A549 (cell line): ENCODE measurements around the gene RRP36. TPM values are rescaled to one million over a fixed set of nuclear protein-coding genes. Genes with fewer than 3 reads are reported as not detected.

ENCODE experiments used
- ATAC-seq, 2 experiments: fragments of 200-7000 bp in 1 of 2; fragments of >200 bp in 1 of 2; cut with Nextera tagmentation in 1 of 2; cut with Tn5 transposase in 1 of 2; 3 replicates each; pipeline versions ENCODE4 v1.8.0 to v1.9.1; 2018 to 2020; ENCODE audit warnings: mild to moderate bottlenecking in 1 of 2, moderate library complexity in 1 of 2
- CTCF ChIA-PET: fragments of 300-600 bp; sonication (Branson Sonifier 250); formaldehyde crosslinking; extraction: SDS; loops from one replicate; lab custom pipeline; 2021; ENCODE audit warnings: antibody characterized with exemption, inconsistent platforms; lab: Yijun Ruan, JAX
- POLR2A ChIA-PET: fragments of 350-600 bp; formaldehyde crosslinking; extraction: SDS; loops from one replicate; lab custom pipeline; 2021; ENCODE audit warnings: antibody characterized with exemption, inconsistent platforms; lab: Yijun Ruan, JAX
- DNase-seq, 2 experiments: peaks; one replicate each; pipeline versions ENCODE4 v3.0.0 to v3.0.0-alpha.2; 2011 to 2016; ENCODE audit warnings: low read depth in 1 of 2, low spot score in 1 of 2
- FAIRE-seq: peaks from 2 replicates; lab custom pipeline; 2011; peaks lifted over from hg19 to GRCh38; lab: Jason Lieb, UNC
- H3K27ac ChIP-seq, 2 experiments: fragments of >200 bp; sonication (Bioruptor Twin); formaldehyde crosslinking; 3 replicates each; pipeline ENCODE4 v1.5.1; 2016 to 2017
- H3K4me1 ChIP-seq: fragments of >200 bp; sonication (Bioruptor Twin); formaldehyde crosslinking; 3 replicates; pipeline ENCODE4 v1.6.1; 2016
- H3K4me2 ChIP-seq: fragments of >200 bp; sonication (Bioruptor Twin); formaldehyde crosslinking; 3 replicates; pipeline ENCODE4 v1.6.1; 2016
- H3K4me3 ChIP-seq: fragments of >200 bp; sonication (Bioruptor Twin); formaldehyde crosslinking; 3 replicates; pipeline ENCODE4 v1.5.1; 2016
- H3K9me3 ChIP-seq: fragments of >200 bp; sonication (Bioruptor Twin); formaldehyde crosslinking; 3 replicates; pipeline ENCODE4 v1.6.1; 2016
- ATOH8 ChIP-seq: fragments of 250-450 bp; sonication (Bioruptor Pico); IDR thresholded peaks from 2 replicates; pipeline ENCODE4 v1.5.0; 2020; ENCODE audit warnings: low read depth, mild to moderate bottlenecking, moderate library complexity
- BCL3 ChIP-seq: fragments of >200 bp; sonication (Bioruptor Twin); formaldehyde crosslinking; IDR thresholded peaks from 3 replicates; pipeline ENCODE4 v1.6.1; 2016
- BHLHE40 ChIP-seq: IDR thresholded peaks from 2 replicates; pipeline ENCODE4 v1.6.1; 2012; ENCODE audit warnings: low read depth, low read length, inconsistent platforms
- CEBPB ChIP-seq, 2 experiments: fragments of >200 bp in 1 of 2; sonication (Bioruptor Twin) in 1 of 2; formaldehyde crosslinking in 1 of 2; IDR thresholded peaks; 2 replicates each; pipeline ENCODE4 v1.6.1; 2012 to 2016
- E2F6 ChIP-seq: IDR thresholded peaks from 2 replicates; pipeline ENCODE4 v1.6.1; 2012; ENCODE audit warnings: low read depth, borderline replicate concordance
- EHMT2 ChIP-seq: fragments of 200-600 bp; sonication (generic); IDR thresholded peaks from 2 replicates; pipeline ENCODE4 v1.6.1; 2016; ENCODE audit warnings: antibody characterized with exemption, low read depth, mild to moderate bottlenecking, moderate library complexity
- EP300 ChIP-seq, 2 experiments: fragments of >200 bp; sonication (Bioruptor Twin); formaldehyde crosslinking; IDR thresholded peaks; 2 replicates in 1 of 2; 3 replicates in 1 of 2; pipeline ENCODE4 v1.6.1; 2016 to 2017
- HDAC2 ChIP-seq: fragments of 200-600 bp; sonication (generic); IDR thresholded peaks from 2 replicates; pipeline ENCODE4 v1.6.1; 2016
- HES2 ChIP-seq: fragments of >200 bp; sonication (Bioruptor Twin); formaldehyde crosslinking; IDR thresholded peaks from 2 replicates; pipeline ENCODE4 v1.6.1; 2016
- HOXB5 ChIP-seq: fragments of 250-450 bp; sonication (Bioruptor Pico); IDR thresholded peaks from 2 replicates; pipeline ENCODE4 v1.5.0; 2020; ENCODE audit warnings: mild to moderate bottlenecking, moderate library complexity
- PBX3 ChIP-seq: IDR thresholded peaks from 2 replicates; pipeline ENCODE4 v1.6.1; 2012
- PHF8 ChIP-seq: fragments of 200-600 bp; sonication (generic); IDR thresholded peaks from 2 replicates; pipeline ENCODE4 v1.6.1; 2016; ENCODE audit warnings: low read depth, mild to moderate bottlenecking, antibody characterized with exemption, moderate library complexity, borderline replicate concordance
- POLR2AphosphoS2 ChIP-seq: conservative IDR thresholded peaks from 2 replicates; pipeline ENCODE4 v1.6.1; 2012; ENCODE audit warnings: low read length, improper control_type of control experiment, inconsistent platforms
- RCOR1 ChIP-seq: fragments of 150-350 bp; IDR thresholded peaks from 2 replicates; pipeline ENCODE4 v1.6.1; 2014; ENCODE audit warnings: antibody characterized with exemption, low read length, low read depth
- REST ChIP-seq: fragments of 200-600 bp; sonication (generic); IDR thresholded peaks from 2 replicates; pipeline ENCODE4 v1.6.1; 2016; ENCODE audit warnings: antibody characterized with exemption, mild to moderate bottlenecking, moderate library complexity
- RFX5 ChIP-seq: fragments of 450-650 bp; IDR thresholded peaks from 2 replicates; pipeline ENCODE4 v1.7.1; 2014; ENCODE audit warnings: antibody characterized with exemption, mild to moderate bottlenecking, moderate library complexity
- RNF2 ChIP-seq: fragments of 200-600 bp; sonication (generic); IDR thresholded peaks from 2 replicates; pipeline ENCODE4 v1.6.1; 2016; ENCODE audit warnings: low read depth, mild to moderate bottlenecking, antibody characterized with exemption, moderate library complexity, borderline replicate concordance
- SMC3 ChIP-seq: fragments of >200 bp; sonication (Bioruptor Twin); formaldehyde crosslinking; IDR thresholded peaks from 3 replicates; pipeline ENCODE4 v1.6.1; 2018; ENCODE audit warnings: inconsistent platforms
- ZSCAN20 ChIP-seq: fragments of 250-450 bp; sonication (Bioruptor Pico); IDR thresholded peaks from 2 replicates; pipeline ENCODE4 v1.8.0; 2022; ENCODE audit warnings: mild to moderate bottlenecking, moderate library complexity
- WGBS: methylation state at CpG from one replicate; pipeline ENCODE4 v1.1.6; 2017; ENCODE audit errors: missing lambda C conversion rate; 5-methylcytosine and 5-hydroxymethylcytosine counted together
- polyA plus RNA-seq, 4 experiments: library from polyadenylated mRNA; depleted of rRNA in 3 of 4; stranded (reverse); fragments of >200 nt; fragmentation: RNase III in 1 of 4; extraction: RNeasy Plus Mini Kit Qiagen cat#74134 plus additional on column Dnase treatment in 1 of 4; gene quantifications; 2 replicates in 3 of 4; 3 replicates in 1 of 4; pipeline ENCODE4 v1.2.3, GENCODE V29; 2011 to 2017

Gene RRP36
- polyA plus RNA-seq, 2 of the 4 experiments (the other 2 are of a cell fraction) = 52.3 to 54.0 TPM

GRCh38 chr6:43075670-43076463 is 54.4 kb downstream of the RRP36 start, which contains the start of gene PTK7 (continued):
- no peak for TF ChIP-seq ZSCAN20 (CRISPR knock-in tag)

- WGBS = 68% methylated on average over 8 of the region's 72 CpGs
- H3K27ac ChIP-seq = peak overlapping the region; percentile 57 to 86
- peak overlapping the region; percentile 92 for H3K4me2 ChIP-seq
- TF ChIP-seq POLR2AphosphoS2 (no peak), HDAC2 (peak; percentile 76; the same call in 1 of the 2 replicates), PHF8 (no peak)
- no peak for DNase-seq
- H3K9me3 ChIP-seq = no peaks in the 10 kb centered on the region
- POLR2A ChIA-PET = interaction anchor here (0.5 to 1.3 kb wide), 3 partner anchors 17 to 18 kb away, joined by 3 to 4 read pairs (median 3); partner anchors contain the start of genes KLC4 and MRPL2
- peak overlapping the region; percentile 54 for H3K4me3 ChIP-seq
- FAIRE-seq = no peak
- peaks cover 6% of the 10 kb centered on the region; the same call in 2 of the 3 replicates for H3K4me1 ChIP-seq
- peak; percentile 28 to 58; a peak in 3 of 6 replicates for ATAC-seq
- CTCF ChIA-PET = interaction anchor here (1.3 to 3.1 kb wide), 2 partner anchors 52 to 66 kb away, joined by 4 to 20 read pairs; no protein-coding TSS in a partner anchor
These were observed 55.3 kb downstream of the RRP36 start for GRCh38 chr6:43076464-43077332.

GRCh38 chr6:43077333-43077809 is 55.9 kb downstream of the RRP36 start:
- CTCF ChIA-PET = interaction anchor here (1.3 to 3.1 kb wide), 2 partner anchors 52 to 65 kb away, joined by 4 to 20 read pairs; no protein-coding TSS in a partner anchor
- no peak for FAIRE-seq
- TF ChIP-seq BCL3 (no peak), BHLHE40 (no peak), HOXB5 (CRISPR knock-in tag) (no peak), SMC3 (no peak), RCOR1 (no peak), HES2 (no peak), PBX3 (no peak), RFX5 (no peak), EP300 (IDR thresholded peaks at IDR 0.05) (no peak)
- ATAC-seq = no peak
- POLR2A ChIA-PET = interaction anchor here (0.6 kb wide), 1 partner anchor 18 kb away, joined by 3 read pairs; the partner anchor contains the start of genes KLC4 and MRPL2
- Histone ChIP-seq H3K4me1 (peaks cover 6% of the 10 kb centered on the region; the same call in 2 of the 3 replicates), H3K4me2 (peak overlapping the region; percentile 92), H3K9me3 (no peaks in the 10 kb centered on the region), H3K4me3 (no peak overlapping the region), H3K27ac (no peak overlapping the region)
- WGBS = 67% methylated on average over 6 of the region's 8 CpGs
- no peak for DNase-seq

- Histone ChIP-seq H3K4me3 (no peak overlapping the region), H3K9me3 (no peaks in the 10 kb centered on the region), H3K4me1 (peaks cover 6% of the 10 kb centered on the region; the same call in 2 of the 3 replicates), H3K27ac (no peak overlapping the region), H3K4me2 (no peak overlapping the region)
- ChIA-PET POLR2A (no interaction called here), CTCF (interaction anchor here (1.3 to 3.1 kb wide), 2 partner anchors 51 to 65 kb away, joined by 4 to 20 read pairs; no protein-coding TSS in a partner anchor)
- ATAC-seq (no peak), FAIRE-seq (no peak), DNase-seq (no peak)
- whole genome bisulfite sequencing = 79% methylated on average over 6 of the region's 6 CpGs
- TF ChIP-seq CEBPB (IDR thresholded peaks at IDR 0.05) (no peak), RNF2 (no peak), E2F6 (no peak), REST (no peak), ATOH8 (CRISPR knock-in tag) (no peak), EHMT2 (no peak)
These were observed 56.6 kb downstream of the RRP36 start for GRCh38 chr6:43077981-43078511.
